ENCODE data around the gene IL3RA.
A peak's percentile ranks its signal among the peaks of the same experiment; 100 is the strongest.
"Not testable (repeated sequence)": the region's sequence is repeated elsewhere in the genome, so short reads cannot be mapped to it uniquely, and the experiment has no call there.

Gene IL3RA

DNA sequence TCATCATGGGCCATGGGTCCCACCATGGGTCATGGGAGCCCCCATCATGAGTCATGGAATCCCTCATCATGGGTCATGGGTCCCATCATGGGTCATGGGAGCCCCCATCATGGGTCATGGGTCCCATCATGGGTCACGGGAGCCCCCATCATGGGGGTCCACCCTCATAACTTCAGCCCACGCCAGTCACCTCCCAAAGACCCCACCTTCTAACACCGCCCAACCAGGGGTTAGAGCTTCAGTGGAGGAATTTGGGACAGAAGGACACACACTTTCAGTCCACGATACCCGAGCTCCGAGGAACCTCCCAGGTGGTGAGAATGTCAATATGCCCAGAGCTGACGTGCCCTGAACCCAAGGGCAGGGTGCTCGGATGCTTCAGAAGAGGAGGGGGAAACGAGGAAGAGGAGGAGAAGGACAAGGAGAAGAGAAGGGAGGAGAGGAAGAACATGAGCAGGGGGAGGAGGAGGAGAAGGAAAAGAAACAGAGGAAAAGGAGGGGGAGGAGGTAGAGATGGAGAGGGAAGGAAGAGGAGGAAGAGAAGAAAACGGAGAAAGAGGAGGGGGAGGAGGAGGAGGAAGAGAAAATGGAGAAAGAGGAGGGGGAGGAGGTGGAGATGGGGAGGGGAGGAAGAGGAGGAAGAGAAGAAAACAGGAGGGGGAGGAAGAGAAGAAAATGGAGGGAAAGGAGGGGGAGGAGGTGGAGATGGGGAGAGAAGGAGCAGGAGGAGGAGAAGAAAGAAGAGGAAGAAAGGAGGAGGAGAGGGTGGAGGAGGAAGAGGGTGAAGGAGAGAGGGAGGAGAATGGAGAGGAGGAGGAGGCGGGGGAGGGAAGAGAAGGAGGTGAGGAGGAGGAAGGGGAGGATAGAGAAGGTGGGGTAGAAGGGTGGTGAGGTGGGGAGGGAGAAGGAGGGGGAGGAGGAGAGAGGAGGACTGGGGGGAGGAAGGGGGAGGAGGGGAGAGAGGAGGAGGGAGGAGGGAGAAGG lies 17.7 kb downstream of the IL3RA start:
- no peak for TF ChIP-seq Cebpa-rat (IDR thresholded peaks at IDR 0.05)
- Histone ChIP-seq H3K36me3 (peaks cover 64% of the 10 kb centered on the region), H3K9me3 (peaks cover 27% of the 10 kb centered on the region), H3K4me2 (no peak overlapping the region), H3K4me1 (peaks cover 8% of the 10 kb centered on the region), H3K9ac (no peak overlapping the region), H4K20me1 (no peaks in the 10 kb centered on the region), H3K4me3 (no peak overlapping the region), H3K27me3 (no peaks in the 10 kb centered on the region), H3K27ac (no peak overlapping the region)

DNA sequence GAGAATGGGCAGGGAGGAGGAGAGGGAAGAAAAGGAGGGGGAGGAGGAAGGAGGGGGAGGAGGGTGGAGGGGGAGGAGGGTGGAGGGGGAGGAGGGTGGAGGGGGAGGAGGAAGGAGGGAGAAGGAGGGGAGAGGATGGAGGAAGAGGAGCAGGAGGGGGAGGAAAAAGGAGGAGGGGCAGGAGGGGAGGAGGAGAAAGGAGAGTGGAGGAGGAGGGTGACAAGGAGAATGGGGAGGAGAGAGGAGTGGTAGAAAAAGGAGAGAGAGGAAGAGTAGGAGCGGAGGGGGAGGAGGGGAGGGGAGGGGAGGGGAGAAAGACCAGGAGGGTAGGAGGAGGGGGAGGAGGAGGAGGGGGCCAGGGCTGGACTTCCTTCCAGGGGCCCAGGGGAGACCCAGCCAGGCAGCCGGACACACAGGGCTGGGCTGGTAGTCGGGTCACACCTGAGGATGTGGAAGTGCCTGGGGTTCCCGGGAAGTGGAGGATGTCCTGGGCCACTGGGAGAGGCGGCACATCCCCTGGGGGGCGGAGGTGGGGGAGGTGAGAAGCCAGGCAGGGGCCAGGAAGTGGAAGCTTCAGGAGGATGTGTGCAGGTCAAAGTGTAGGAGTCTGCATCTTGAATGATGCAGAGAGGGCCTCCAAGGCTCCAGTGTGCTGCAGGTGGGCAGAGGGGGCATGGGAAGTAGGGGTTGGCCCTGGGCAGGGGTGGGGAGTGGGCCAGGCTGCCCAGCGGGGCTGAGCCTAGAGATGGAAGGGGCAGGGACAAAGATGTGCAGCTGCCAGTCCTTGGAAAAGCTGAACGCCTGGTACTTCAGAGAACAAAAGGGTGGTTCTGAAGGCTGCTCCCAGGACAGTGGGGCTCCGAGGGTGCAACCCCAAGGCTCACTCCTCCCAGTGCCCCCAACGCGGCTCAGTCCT lies 18.8 kb downstream of the IL3RA start:
- no peak for TF ChIP-seq Cebpa-rat (IDR thresholded peaks at IDR 0.05)
- Histone ChIP-seq H3K9me3 (peaks cover 27% of the 10 kb centered on the region), H3K27ac (peak overlapping the region; percentile 70), H3K36me3 (peaks cover 61% of the 10 kb centered on the region), H3K4me3 (no peak overlapping the region), H4K20me1 (no peaks in the 10 kb centered on the region), H3K4me1 (peaks cover 8% of the 10 kb centered on the region), H3K4me2 (peak overlapping the region; percentile 63), H3K27me3 (no peaks in the 10 kb centered on the region), H3K9ac (no peak overlapping the region)

DNA sequence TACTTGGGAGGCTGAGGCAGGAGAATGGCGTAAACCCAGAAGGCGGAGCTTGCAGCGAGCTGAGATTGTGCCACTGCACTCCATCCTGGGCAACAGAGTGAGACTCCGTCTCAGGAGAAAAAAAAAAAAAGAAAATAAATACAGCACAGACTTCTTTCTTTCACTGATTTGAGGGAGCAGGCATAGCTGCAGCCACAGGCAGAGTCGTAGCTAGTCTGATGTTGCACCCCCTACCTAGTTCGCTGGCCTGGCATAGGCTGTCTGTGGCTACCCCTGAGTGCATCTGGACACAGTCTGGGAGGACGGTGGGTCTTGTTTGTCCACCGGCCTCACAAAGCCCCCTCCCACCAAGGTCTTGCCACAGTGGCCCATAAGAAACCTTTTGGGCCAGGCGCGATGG lies 21.4 kb downstream of the IL3RA start:
- no peak overlapping the region for H3K4me2 ChIP-seq
- H3K9ac ChIP-seq: no peak overlapping the region
- peaks cover 65% of the 10 kb centered on the region for H3K36me3 ChIP-seq
- no peaks in the 10 kb centered on the region for H4K20me1 ChIP-seq
- H3K27me3 ChIP-seq: no peaks in the 10 kb centered on the region
- no peak overlapping the region for H3K4me3 ChIP-seq
- TF ChIP-seq Cebpa-rat (IDR thresholded peaks at IDR 0.05): no peak
- no peak overlapping the region for H3K27ac ChIP-seq
- H3K9me3 ChIP-seq: peaks cover 16% of the 10 kb centered on the region
- H3K4me1 ChIP-seq: peaks cover 8% of the 10 kb centered on the region

DNA sequence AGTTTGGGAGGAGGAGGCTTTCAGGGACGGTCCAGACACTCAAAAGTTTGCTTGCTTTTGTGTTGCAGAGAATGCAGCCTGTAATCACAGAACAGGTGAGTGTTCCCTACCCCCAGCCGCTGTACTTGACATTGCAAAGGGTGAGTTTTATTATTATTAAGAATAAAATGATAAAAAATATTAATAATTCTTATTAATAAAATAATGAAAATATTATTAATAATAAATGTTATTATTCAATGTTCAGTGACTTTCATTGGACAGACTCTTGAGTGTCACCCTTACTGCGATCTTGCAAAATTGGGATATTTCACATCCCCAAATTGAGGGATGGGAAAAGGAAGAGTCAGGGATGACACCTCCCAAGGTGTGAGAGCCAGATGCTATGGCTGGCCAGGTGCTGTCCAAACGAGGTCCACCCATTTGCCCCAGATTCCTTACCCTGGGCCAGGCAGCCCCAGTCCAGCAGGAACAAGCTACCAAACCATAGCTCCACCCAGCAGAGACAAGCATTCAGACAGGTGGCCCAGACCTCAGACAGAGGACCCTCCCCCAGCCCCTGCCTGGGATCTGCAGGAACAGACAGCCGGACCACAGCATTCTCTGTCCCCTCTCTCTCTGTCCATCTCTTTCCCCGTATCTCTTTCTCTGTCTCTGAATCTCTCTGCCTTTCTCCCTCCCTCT lies 22.4 kb downstream of the IL3RA start:
- Histone ChIP-seq H3K4me3 (no peak overlapping the region), H3K4me1 (peaks cover 8% of the 10 kb centered on the region), H3K9ac (no peak overlapping the region), H3K4me2 (no peak overlapping the region), H3K27ac (no peak overlapping the region), H3K36me3 (peaks cover 64% of the 10 kb centered on the region), H3K9me3 (peaks cover 10% of the 10 kb centered on the region), H4K20me1 (no peaks in the 10 kb centered on the region), H3K27me3 (no peaks in the 10 kb centered on the region)
- no peak for TF ChIP-seq Cebpa-rat (IDR thresholded peaks at IDR 0.05)

DNA sequence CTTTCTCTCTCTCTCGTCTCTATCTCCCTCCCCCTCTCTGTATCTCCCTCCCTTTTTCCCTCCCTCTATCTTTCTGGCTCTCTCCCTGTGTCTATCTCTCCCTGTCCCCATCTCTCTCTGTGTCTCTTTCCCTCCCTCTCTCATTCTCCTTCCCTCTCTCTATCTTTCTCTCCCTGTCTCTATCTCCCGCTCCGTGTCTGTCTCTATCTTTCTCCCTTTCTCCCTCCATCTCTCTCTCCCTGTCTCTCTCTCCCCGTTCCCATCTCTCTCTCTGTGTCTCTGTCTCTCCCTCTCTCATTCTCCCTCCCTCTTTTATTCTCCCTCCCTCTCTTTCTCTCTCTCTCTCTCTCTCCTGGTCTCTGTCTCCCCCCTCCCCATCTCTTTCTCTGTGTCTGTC lies 22.9 kb downstream of the IL3RA start:
- no peak for TF ChIP-seq Cebpa-rat (IDR thresholded peaks at IDR 0.05)
- Histone ChIP-seq H3K4me3 (no peak overlapping the region), H3K4me1 (peaks cover 8% of the 10 kb centered on the region), H3K27ac (no peak overlapping the region), H3K9me3 (peaks cover 10% of the 10 kb centered on the region), H3K4me2 (no peak overlapping the region), H4K20me1 (no peaks in the 10 kb centered on the region), H3K27me3 (no peaks in the 10 kb centered on the region), H3K36me3 (peaks cover 65% of the 10 kb centered on the region), H3K9ac (no peak overlapping the region)

DNA sequence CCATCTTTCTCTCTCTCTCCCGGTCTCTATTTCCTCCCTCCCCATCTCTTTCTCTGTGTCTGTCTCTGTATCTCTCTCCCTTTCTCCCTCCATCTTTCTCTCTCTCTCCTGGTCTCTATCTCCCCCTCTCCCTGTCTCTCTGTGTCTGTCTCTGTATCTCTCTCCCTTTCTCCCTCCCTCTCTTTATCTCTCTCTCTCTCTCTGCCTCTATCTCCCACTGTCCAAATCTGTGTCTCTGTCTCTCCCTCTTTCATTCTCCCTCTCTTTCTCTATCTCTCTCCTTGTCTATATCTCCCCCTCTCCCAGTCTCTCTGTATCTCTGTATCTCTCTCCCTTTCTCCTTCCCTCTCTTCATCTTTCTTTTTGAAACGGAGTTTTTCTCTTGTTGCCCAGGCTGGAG lies 23.6 kb downstream of the IL3RA start:
- H4K20me1 ChIP-seq: no peaks in the 10 kb centered on the region
- no peak overlapping the region for H3K27ac ChIP-seq
- no peak overlapping the region for H3K4me3 ChIP-seq
- H3K9me3 ChIP-seq: peaks cover 10% of the 10 kb centered on the region
- no peak for TF ChIP-seq Cebpa-rat (IDR thresholded peaks at IDR 0.05)
- H3K4me1 ChIP-seq: peaks cover 8% of the 10 kb centered on the region
- peaks cover 71% of the 10 kb centered on the region for H3K36me3 ChIP-seq
- H3K27me3 ChIP-seq: no peaks in the 10 kb centered on the region
- H3K9ac ChIP-seq: no peak overlapping the region
- H3K4me2 ChIP-seq: no peak overlapping the region

DNA sequence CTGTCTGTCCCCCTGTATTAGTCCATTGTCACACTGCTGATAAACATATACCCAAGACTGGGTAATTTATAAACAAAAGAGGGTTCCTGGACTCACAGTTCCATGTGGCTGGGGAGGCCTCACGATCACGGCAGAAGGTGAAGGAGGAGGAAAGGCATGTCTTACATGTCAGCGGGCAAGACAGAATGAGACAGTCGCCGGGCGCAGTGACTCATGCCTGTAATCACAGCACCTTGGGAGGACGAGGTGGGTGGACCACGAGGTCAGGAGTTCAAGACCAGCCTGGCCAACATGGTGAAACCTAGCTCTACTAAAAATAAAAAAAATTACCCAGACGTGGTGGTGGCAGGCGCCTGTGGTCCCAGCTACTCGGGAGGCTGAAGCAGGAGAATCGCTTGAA lies 24.7 kb downstream of the IL3RA start:
- Histone ChIP-seq H3K27me3 (no peaks in the 10 kb centered on the region), H3K36me3 (peaks cover 71% of the 10 kb centered on the region), H3K4me2 (no peak overlapping the region), H3K9ac (no peak overlapping the region), H3K27ac (no peak overlapping the region), H3K4me3 (no peak overlapping the region), H3K9me3 (peaks cover 10% of the 10 kb centered on the region), H4K20me1 (no peaks in the 10 kb centered on the region), H3K4me1 (no peaks in the 10 kb centered on the region)
- no peak for TF ChIP-seq Cebpa-rat (IDR thresholded peaks at IDR 0.05)

DNA sequence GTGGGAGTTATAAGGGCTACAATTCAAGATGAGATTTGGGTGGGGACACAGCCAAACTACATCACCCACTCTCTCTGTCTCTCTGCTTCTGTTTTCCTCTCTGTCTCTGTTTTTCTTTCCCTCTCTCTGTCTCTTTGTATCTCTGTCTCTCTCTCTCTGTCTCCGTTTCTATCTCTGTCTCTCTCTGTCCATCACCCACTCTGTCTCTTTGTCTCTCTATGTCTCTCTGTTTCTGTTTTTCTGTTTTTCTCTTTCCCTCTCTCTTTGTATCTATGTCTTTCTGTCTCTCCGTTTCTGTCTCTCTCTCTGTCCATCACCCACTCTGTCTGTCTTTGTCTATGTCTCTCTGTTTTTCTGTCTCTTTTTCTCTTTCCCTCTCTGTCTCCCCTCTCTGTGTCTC lies 25.3 kb downstream of the IL3RA start:
- H3K4me3 ChIP-seq: no peak overlapping the region
- H3K36me3 ChIP-seq: peaks cover 70% of the 10 kb centered on the region
- no peak overlapping the region for H3K4me2 ChIP-seq
- peaks cover 10% of the 10 kb centered on the region for H3K9me3 ChIP-seq
- H3K9ac ChIP-seq: no peak overlapping the region
- no peaks in the 10 kb centered on the region for H3K27me3 ChIP-seq
- H3K4me1 ChIP-seq: no peaks in the 10 kb centered on the region
- H3K27ac ChIP-seq: no peak overlapping the region
- H4K20me1 ChIP-seq: no peaks in the 10 kb centered on the region
- no peak for TF ChIP-seq Cebpa-rat (IDR thresholded peaks at IDR 0.05)

DNA sequence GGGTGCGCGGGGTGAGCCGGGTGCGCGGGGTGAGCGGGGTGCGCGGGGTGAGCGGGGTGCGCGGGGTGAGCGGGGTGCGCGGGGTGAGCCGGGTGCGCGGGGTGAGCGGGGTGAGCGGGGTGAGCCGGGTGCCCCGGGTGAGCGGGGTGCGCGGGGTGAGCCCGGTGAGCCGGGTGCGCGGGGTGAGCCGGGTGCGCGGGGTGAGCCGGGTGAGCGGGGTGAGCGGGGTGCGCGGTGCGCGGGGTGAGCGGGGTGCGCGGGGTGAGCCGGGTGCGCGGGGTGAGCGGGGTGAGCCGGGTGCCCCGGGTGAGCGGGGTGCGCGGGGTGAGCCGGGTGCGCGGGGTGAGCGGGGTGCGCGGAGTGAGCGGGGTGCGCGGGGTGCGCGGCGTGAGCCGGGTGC lies 29.8 kb downstream of the IL3RA start:
- H3K9ac ChIP-seq, H3K4me1 ChIP-seq, H3K27ac ChIP-seq, H3K27me3 ChIP-seq, H3K4me3 ChIP-seq, H3K4me2 ChIP-seq, H3K9me3 ChIP-seq, H4K20me1 ChIP-seq: not testable (repeated sequence)
- peaks cover 40% of the 10 kb centered on the region for H3K36me3 ChIP-seq
